Lower leg skin (tissue), 3 donors: ENCODE measurements around the gene RAB27B.

Source experiments
- CTCF ChIP-seq, 3 donors: fragments of 450-650 bp; IDR thresholded peaks; one replicate each; pipeline ENCODE4 v1.5.1; 2016; ENCODE audit warnings: antibody characterized with exemption in 3 of 3, mild to moderate bottlenecking in 3 of 3, moderate library complexity in 2 of 3
- POLR2A ChIP-seq, 2 donors: fragments of 450-650 bp; IDR thresholded peaks; one replicate each; pipeline ENCODE4 v1.6.1; 2016 to 2017; ENCODE audit warnings: antibody characterized with exemption in 2 of 2, mild to moderate bottlenecking in 1 of 2, moderate library complexity in 1 of 2

- TF ChIP-seq CTCF (IDR thresholded peaks at IDR 0.05) = no peak
- no peak for TF ChIP-seq POLR2A (IDR thresholded peaks at IDR 0.05)
Observed at GRCh38 chr18:54806526-54806925, 21.8 kb upstream of the RAB27B start.
